HG02973 (cell line): ENCODE results near the gene REEP5.
A peak's percentile ranks its signal among the peaks of the same experiment; 100 is the strongest.
"Not testable (repeated sequence)": the region's sequence is repeated elsewhere in the genome, so short reads cannot be mapped to it uniquely, and the experiment has no call there.

Experiments used
- ATAC-seq: cut with Tn5 transposase; IDR thresholded peaks from one replicate; pipeline ENCODE4 v1.9.1; 2021; ENCODE audit warnings: moderate library complexity; ENCODE audit not compliant: unreplicated experiment

REEP5 gene

GRCh38 chr5:112921833-112922817 lies at the start of gene REEP5:
Gene REEP5 (minus strand): TSS chr5:112922227. CDS start chr5:112922190, 37 bp downstream.
- ATAC-seq = peak; percentile 52

- no peak for ATAC-seq
These were observed 49.2 kb upstream of the REEP5 start for GRCh38 chr5:112971276-112971675.

- no peak for ATAC-seq
These were observed 46.5 kb upstream of the REEP5 start for GRCh38 chr5:112968411-112969106.

GRCh38 chr5:112967520-112968083 lies 45.6 kb upstream of the REEP5 start:
- ATAC-seq = no peak

- ATAC-seq = no peak
These were observed 43.8 kb upstream of the REEP5 start for GRCh38 chr5:112965733-112966306.

- ATAC-seq = not testable (repeated sequence)
These were observed 41.3 kb upstream of the REEP5 start for GRCh38 chr5:112963374-112963733.

- ATAC-seq = no peak
These were observed 39.0 kb upstream of the REEP5 start for GRCh38 chr5:112960863-112961504.

- ATAC-seq = no peak
These were observed 38.3 kb upstream of the REEP5 start for GRCh38 chr5:112960315-112960714.

- not testable (repeated sequence) for ATAC-seq
These were observed 37.8 kb upstream of the REEP5 start for GRCh38 chr5:112959872-112960271.

GRCh38 chr5:112958093-112959088 lies 36.4 kb upstream of the REEP5 start:
- ATAC-seq = peak; percentile 95

- no peak for ATAC-seq
These were observed 35.2 kb upstream of the REEP5 start for GRCh38 chr5:112957036-112957808.

- ATAC-seq = no peak
These were observed 34.6 kb upstream of the REEP5 start for GRCh38 chr5:112956606-112957005.

- peak; percentile 92 for ATAC-seq
These were observed 29.2 kb upstream of the REEP5 start for GRCh38 chr5:112951124-112951702.

GRCh38 chr5:112948458-112948857 lies 26.4 kb upstream of the REEP5 start:
- ATAC-seq = no peak

- ATAC-seq = no peak
These were observed 18.6 kb upstream of the REEP5 start for GRCh38 chr5:112940670-112941069.

GRCh38 chr5:112938286-112938685 lies 16.3 kb upstream of the REEP5 start:
- no peak for ATAC-seq

GRCh38 chr5:112935675-112936074 lies 13.6 kb upstream of the REEP5 start:
- ATAC-seq = no peak

GRCh38 chr5:112934366-112934663 lies 12.3 kb upstream of the REEP5 start:
- ATAC-seq = no peak
